Activated T-helper 17 cell treated with anti-CD3 and anti-CD28 coated beads, Interleukin-2, amount 50 U/mL, for 72 hours (primary cell): Measurements from ENCODE around the gene OR1K1. TPM values are rescaled to one million over a fixed set of nuclear protein-coding genes. Genes with fewer than 3 reads are reported as not detected.
A peak's percentile ranks its signal among the peaks of the same experiment; 100 is the strongest.
"Not testable (repeated sequence)": the region's sequence is repeated elsewhere in the genome, so short reads cannot be mapped to it uniquely, and the experiment has no call there.

Experiments
- ATAC-seq: fragments of 150-1000 bp; cut with Tn5 transposase; replicated peaks from 2 replicates; pipeline ENCODE4 v1.10.0; 2021; ENCODE audit warnings: mild to moderate bottlenecking, moderate library complexity
- H3K27ac Mint-ChIP-seq: one replicate; pipeline ENCODE4 v1.8.0; 2022; ENCODE audit warnings: mixed read lengths
- H3K27me3 Mint-ChIP-seq: one replicate; pipeline ENCODE4 v1.8.0; 2022; ENCODE audit warnings: mixed read lengths
- H3K36me3 Mint-ChIP-seq: one replicate; pipeline ENCODE4 v1.8.0; 2022; ENCODE audit warnings: low read depth, mild to moderate bottlenecking, mixed read lengths
- H3K4me1 Mint-ChIP-seq: one replicate; pipeline ENCODE4 v1.8.0; 2022; ENCODE audit warnings: mixed read lengths
- H3K4me3 Mint-ChIP-seq: one replicate; pipeline ENCODE4 v1.8.0; 2022; ENCODE audit warnings: mild to moderate bottlenecking, mixed read lengths
- H3K9me3 Mint-ChIP-seq: one replicate; pipeline ENCODE4 v1.8.0; 2022; ENCODE audit warnings: mixed read lengths
- total RNA-seq, 2 donors: library from RNA; stranded (reverse); gene quantifications; one replicate each; pipeline ENCODE4 v1.2.3, GENCODE V29; 2022

The OR1K1 gene
- total RNA-seq, 2 donors from 2014 or later = not detected

- no peak for ATAC-seq
- H3K4me3 Mint-ChIP-seq = no peak overlapping the region
- H3K9me3 Mint-ChIP-seq = no peaks in the 10 kb centered on the region
- H3K27me3 Mint-ChIP-seq = no peaks in the 10 kb centered on the region
- H3K4me1 Mint-ChIP-seq = peaks cover 11% of the 10 kb centered on the region
- H3K36me3 Mint-ChIP-seq = peaks cover 88% of the 10 kb centered on the region
- no peak overlapping the region for H3K27ac Mint-ChIP-seq
Measured at GRCh38 chr9:122821278-122821943, 21.5 kb downstream of the OR1K1 start.

- H3K4me3 Mint-ChIP-seq = no peak overlapping the region
- H3K4me1 Mint-ChIP-seq = peaks cover 14% of the 10 kb centered on the region
- ATAC-seq = no peak
- H3K27ac Mint-ChIP-seq = no peak overlapping the region
- peaks cover 82% of the 10 kb centered on the region for H3K36me3 Mint-ChIP-seq
- no peaks in the 10 kb centered on the region for H3K9me3 Mint-ChIP-seq
- no peaks in the 10 kb centered on the region for H3K27me3 Mint-ChIP-seq
Measured at GRCh38 chr9:122822056-122822455, 22.1 kb downstream of the OR1K1 start.

DNA sequence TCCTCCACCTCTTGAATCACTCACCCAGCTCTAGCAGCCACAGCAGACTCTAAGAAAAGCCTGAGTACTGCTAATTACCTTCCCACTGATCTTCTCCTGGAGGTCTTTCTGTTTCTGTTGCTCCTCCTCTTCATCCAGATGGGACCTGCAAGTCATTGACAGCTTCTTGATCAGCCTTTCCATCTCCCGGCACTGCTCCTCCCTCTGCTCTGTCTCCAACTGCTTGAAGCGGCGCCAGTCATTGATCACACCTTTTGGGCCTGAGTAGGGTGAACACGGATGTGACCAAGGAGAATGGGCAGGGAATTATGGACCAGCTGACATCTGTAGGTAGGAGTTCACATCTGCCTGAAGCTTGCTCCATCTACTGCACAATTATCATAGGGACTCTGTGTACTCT, 23.0 kb downstream of the OR1K1 start:
- H3K4me1 Mint-ChIP-seq = peaks cover 14% of the 10 kb centered on the region
- no peak overlapping the region for H3K4me3 Mint-ChIP-seq

GRCh38 chr9:122827761-122828093, 27.8 kb downstream of the OR1K1 start:
- Mint-ChIP-seq H3K9me3 (no peaks in the 10 kb centered on the region), H3K27ac (peak overlapping the region; percentile 96), H3K36me3 (peaks cover 48% of the 10 kb centered on the region), H3K4me1 (peaks cover 4% of the 10 kb centered on the region), H3K4me3 (peak overlapping the region; percentile 98), H3K27me3 (no peaks in the 10 kb centered on the region)
- peak; percentile 7 for ATAC-seq

More for the DNA sequence above, 23.0 kb downstream of the OR1K1 start:
- Mint-ChIP-seq H3K9me3 (no peaks in the 10 kb centered on the region), H3K36me3 (peaks cover 82% of the 10 kb centered on the region), H3K27me3 (no peaks in the 10 kb centered on the region), H3K27ac (peak overlapping the region; percentile 57)
- no peak for ATAC-seq

DNA sequence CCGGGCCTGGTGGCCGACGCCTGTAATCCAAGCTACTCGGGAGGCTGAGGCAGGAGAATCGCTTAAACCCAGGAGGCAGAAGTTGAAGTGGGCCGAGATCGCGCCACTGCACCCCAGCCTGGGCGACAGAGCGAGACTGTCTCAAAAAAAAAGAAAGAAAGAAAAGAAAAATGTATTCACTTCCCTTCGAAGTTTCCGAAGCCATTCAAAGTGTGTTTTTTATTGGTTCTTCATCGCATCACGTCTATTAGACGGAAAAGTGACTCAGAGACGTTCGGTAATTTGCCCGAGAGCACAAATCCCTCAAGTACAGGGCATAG, 29.0 kb downstream of the OR1K1 start:
- H3K36me3 Mint-ChIP-seq = peaks cover 36% of the 10 kb centered on the region
- not testable (repeated sequence) for H3K27me3 Mint-ChIP-seq, ATAC-seq, H3K9me3 Mint-ChIP-seq, H3K4me1 Mint-ChIP-seq
- H3K4me3 Mint-ChIP-seq = peak overlapping the region; percentile 98
- peak overlapping the region; percentile 96 for H3K27ac Mint-ChIP-seq

DNA sequence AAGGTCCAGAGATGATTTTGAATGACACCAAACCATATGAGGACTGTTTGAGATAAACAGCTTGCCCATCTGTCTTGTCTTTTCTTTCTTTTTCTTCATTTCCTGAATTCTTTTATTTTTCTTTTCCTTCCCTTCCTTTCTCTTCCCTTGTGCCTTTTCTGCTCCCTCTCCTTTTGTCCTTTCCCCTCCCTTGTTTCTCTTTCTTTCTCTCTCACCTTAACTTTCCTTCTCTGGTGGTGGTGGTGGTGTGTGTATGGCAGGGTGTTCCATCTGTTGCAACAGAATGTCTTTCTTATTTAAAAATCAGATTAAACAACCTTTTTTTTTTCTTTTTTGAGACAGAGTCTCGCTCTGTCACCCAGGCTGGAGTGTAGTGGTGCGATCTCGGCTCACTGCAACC, 32.3 kb downstream of the OR1K1 start:
- H3K9me3 Mint-ChIP-seq = no peaks in the 10 kb centered on the region
- ATAC-seq = no peak
- H3K27ac Mint-ChIP-seq = no peak overlapping the region
- peaks cover 12% of the 10 kb centered on the region for H3K36me3 Mint-ChIP-seq
- H3K4me3 Mint-ChIP-seq = no peak overlapping the region
- peaks cover 11% of the 10 kb centered on the region for H3K4me1 Mint-ChIP-seq
- H3K27me3 Mint-ChIP-seq = no peaks in the 10 kb centered on the region

GRCh38 chr9:122835313-122835731, 35.4 kb downstream of the OR1K1 start:
- peak overlapping the region; percentile 67 for H3K27ac Mint-ChIP-seq
- H3K4me1 Mint-ChIP-seq = peaks cover 11% of the 10 kb centered on the region
- H3K4me3 Mint-ChIP-seq = peak overlapping the region; percentile 65
- H3K9me3 Mint-ChIP-seq = no peaks in the 10 kb centered on the region
- no peaks in the 10 kb centered on the region for H3K36me3 Mint-ChIP-seq
- H3K27me3 Mint-ChIP-seq = no peaks in the 10 kb centered on the region
- peak; percentile 29 for ATAC-seq

DNA sequence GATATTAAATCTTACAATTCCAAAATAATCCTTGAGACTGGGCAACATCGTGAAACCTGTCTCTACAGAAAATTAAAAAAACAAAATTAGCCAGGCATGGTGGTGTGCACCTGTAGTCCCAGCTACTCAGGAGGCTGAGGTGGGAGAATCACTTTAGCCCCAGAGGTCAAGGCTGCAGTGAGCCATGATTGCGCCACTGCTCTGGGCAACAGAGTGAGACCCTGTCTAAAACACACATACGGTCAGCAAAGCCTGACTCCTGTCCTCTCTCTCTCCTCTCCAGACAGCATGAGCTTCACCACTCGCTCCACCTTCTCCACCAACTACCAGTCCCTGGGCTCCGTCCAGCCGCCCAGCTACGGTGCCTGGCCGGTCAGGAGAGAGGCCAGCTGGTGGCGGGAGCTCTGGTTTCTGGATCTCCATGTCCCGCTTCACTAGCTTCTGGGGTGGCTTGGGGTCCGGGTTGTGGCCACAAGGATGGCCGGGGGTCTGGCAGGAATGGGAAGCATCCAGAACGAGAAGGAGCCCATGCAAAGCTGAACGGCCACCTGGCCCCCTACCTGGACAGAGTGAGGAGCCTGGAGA, 37.4 kb downstream of the OR1K1 start:
- Mint-ChIP-seq H3K4me1 (peaks cover 11% of the 10 kb centered on the region), H3K27ac (no peak overlapping the region), H3K4me3 (no peak overlapping the region), H3K9me3 (no peaks in the 10 kb centered on the region), H3K36me3 (no peaks in the 10 kb centered on the region), H3K27me3 (no peaks in the 10 kb centered on the region)
- no peak for ATAC-seq

DNA sequence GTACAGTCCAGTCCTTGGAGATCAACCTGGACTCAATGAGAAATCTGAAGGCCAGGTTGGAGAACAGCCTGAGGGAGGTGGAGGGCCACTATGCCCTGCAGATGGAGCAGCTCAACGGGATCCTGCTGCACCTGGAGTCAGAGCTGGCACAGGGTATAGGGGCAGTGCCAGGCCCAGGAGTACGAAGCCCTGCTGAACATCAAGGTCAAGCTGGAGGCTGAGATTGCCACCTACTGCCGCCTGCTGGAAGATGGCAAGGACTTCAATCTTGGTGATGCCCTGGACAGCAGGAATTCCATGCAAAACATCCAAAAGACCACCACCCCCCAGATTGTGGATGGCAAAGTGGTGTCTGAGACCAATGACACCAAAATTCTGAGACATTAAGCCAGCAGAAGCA, 38.5 kb downstream of the OR1K1 start:
- H3K27ac Mint-ChIP-seq, ATAC-seq, H3K36me3 Mint-ChIP-seq, H3K4me3 Mint-ChIP-seq, H3K27me3 Mint-ChIP-seq, H3K9me3 Mint-ChIP-seq: not testable (repeated sequence)
- peaks cover 11% of the 10 kb centered on the region for H3K4me1 Mint-ChIP-seq

GRCh38 chr9:122841501-122841900, 41.6 kb downstream of the OR1K1 start:
- ATAC-seq = no peak
- no peaks in the 10 kb centered on the region for H3K27me3 Mint-ChIP-seq
- H3K9me3 Mint-ChIP-seq = no peaks in the 10 kb centered on the region
- peaks cover 15% of the 10 kb centered on the region for H3K4me1 Mint-ChIP-seq
- no peak overlapping the region for H3K4me3 Mint-ChIP-seq
- no peak overlapping the region for H3K27ac Mint-ChIP-seq
- peaks cover 11% of the 10 kb centered on the region for H3K36me3 Mint-ChIP-seq

GRCh38 chr9:122844137-122844536, 44.2 kb downstream of the OR1K1 start:
- no peak overlapping the region for H3K27ac Mint-ChIP-seq
- H3K9me3 Mint-ChIP-seq = no peaks in the 10 kb centered on the region
- H3K4me3 Mint-ChIP-seq = no peak overlapping the region
- peaks cover 29% of the 10 kb centered on the region for H3K4me1 Mint-ChIP-seq
- ATAC-seq = no peak
- H3K36me3 Mint-ChIP-seq = peaks cover 34% of the 10 kb centered on the region
- H3K27me3 Mint-ChIP-seq = no peaks in the 10 kb centered on the region

DNA sequence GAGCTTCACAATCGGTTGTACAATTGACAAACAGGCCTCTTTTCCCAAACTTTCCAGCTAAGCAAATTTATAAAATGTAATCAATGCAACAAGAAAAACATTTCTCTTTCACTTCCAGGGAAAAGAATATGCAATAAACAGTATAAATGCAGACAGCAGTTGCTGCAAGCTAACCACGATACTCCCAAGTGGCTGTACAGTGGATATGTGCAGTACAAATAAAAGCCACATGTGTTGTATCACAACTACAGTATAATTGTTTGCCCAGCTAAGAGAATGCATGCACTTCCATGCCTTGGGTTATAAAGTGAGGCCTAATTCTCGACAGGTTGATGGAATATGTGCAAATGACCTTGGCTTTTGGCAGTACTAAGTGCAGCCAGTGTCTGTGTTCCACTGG, 45.2 kb downstream of the OR1K1 start:
- H3K4me3 Mint-ChIP-seq = no peak overlapping the region
- H3K4me1 Mint-ChIP-seq = peaks cover 29% of the 10 kb centered on the region
- H3K27ac Mint-ChIP-seq = no peak overlapping the region
- H3K9me3 Mint-ChIP-seq = no peaks in the 10 kb centered on the region
- H3K27me3 Mint-ChIP-seq = no peaks in the 10 kb centered on the region
- no peak for ATAC-seq
- peaks cover 43% of the 10 kb centered on the region for H3K36me3 Mint-ChIP-seq

DNA sequence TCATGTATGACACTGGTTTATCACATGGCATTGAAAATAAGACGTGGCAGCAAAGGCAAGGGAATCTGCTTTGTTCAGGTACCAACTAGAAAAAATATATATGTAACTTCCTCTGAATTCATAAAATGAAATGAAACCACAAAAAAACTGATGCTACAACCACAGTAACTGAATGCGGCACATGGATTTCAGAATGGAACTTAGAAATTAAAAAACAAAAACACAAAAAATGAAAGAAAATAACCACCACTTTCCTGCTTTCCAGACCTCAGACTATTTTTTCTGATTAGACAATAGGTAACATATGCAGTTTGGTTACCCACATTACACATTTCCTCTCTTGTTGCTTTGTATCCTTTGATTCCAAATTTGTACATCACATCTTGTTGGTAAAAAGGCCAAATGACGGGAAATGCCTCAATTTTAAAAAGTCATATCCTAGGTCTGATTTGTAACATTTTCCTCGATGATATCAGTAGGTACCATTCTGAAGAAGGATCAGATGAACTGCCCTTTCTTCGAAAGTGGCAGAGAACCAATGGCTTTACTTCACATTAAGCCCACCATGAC, 46.5 kb downstream of the OR1K1 start:
- Mint-ChIP-seq H3K9me3 (no peaks in the 10 kb centered on the region), H3K27ac (peak overlapping the region; percentile 80), H3K27me3 (no peaks in the 10 kb centered on the region), H3K4me1 (peaks cover 29% of the 10 kb centered on the region), H3K36me3 (peaks cover 56% of the 10 kb centered on the region), H3K4me3 (peak overlapping the region; percentile 43)
- peak; percentile 63 for ATAC-seq

DNA sequence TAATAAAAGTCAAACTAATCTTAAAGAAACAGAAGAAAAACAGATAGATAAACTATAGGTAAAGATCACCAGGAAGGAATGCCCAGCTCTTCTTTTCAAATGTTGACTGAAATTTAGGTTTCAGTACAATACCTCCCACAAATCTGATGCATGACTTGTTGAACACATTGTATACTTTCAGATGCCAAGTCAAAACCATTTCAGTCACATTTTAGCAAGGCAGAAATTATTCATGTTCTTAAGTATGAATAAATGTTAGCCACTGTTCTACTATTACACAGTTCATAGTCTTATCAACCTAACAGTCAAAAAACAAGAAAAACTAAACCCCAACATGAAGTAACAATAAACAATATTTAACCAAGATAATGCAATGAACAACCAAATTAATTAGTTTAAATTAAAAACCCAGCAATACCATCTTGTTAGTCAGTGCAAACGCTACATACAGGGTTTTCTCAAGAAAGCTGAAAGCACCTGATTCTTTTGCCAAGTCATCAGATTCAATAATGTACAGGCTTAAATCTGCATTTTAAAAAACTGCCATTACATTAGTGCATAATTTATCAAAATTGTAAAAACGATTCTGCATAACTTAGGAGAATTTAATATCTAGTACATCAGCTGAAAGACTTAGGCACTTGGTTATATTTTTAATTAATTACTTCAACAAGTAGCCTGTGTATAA, 48.5 kb downstream of the OR1K1 start:
- ATAC-seq = peak; percentile 75
- Mint-ChIP-seq H3K27ac (peak overlapping the region; percentile 37), H3K4me1 (peaks cover 29% of the 10 kb centered on the region), H3K27me3 (no peaks in the 10 kb centered on the region), H3K9me3 (no peaks in the 10 kb centered on the region), H3K4me3 (no peak overlapping the region), H3K36me3 (peaks cover 63% of the 10 kb centered on the region)
